ENCODE results near the gene KBTBD12. TPM values are rescaled to one million over a fixed set of nuclear protein-coding genes. Genes with fewer than 3 reads are reported as not detected.

Gene KBTBD12
- total and polyA plus RNA-seq, 10 of the 15 experiments (the other 5 are each of a cell fraction or from before 2014, with no cell fraction given): 0.01 to 0.11 TPM; not detected in 8

- H2AFZ ChIP-seq (ENCODE audit: control insufficient read depth, low read depth, low read length): no peak overlapping the region
- no peak overlapping the region for H3K4me3 ChIP-seq
- H4K20me1 ChIP-seq (ENCODE audit: control insufficient read depth, insufficient read depth): no peaks in the 10 kb centered on the region
- no peaks in the 10 kb centered on the region for H3K79me2 ChIP-seq (ENCODE audit: control insufficient read depth, insufficient read depth, low read length)
- ChIA-PET POLR2A (no interaction called here), RAD21 (ENCODE audit: unreplicated experiment) (no interaction called here), CTCF (no interaction called here), SMC1A (ENCODE audit: uncharacterized antibody, unreplicated experiment) (no interaction called here)
- WGBS (ENCODE audit: insufficient coverage, insufficient replicate concordance, low lambda C conversion rate, missing lambda C conversion rate): 29% methylated on average over 10 of the region's 11 CpGs
- H3K9me3 ChIP-seq (replicated peaks; ENCODE audit: control insufficient read depth, insufficient read depth, low read length): no peaks in the 10 kb centered on the region
- ATAC-seq (no peak), DNase-seq (ENCODE audit: low read depth, low spot score) (no peak), FAIRE-seq (no peak)
- in situ Hi-C loops (cut with MboI): no loop called here
- no peaks in the 10 kb centered on the region for H3K4me1 ChIP-seq (ENCODE audit: control insufficient read depth, insufficient read depth, low read length)
- no peak overlapping the region for H3K27ac ChIP-seq (ENCODE audit: control insufficient read depth, insufficient read depth)
- no peak overlapping the region for H3K4me2 ChIP-seq (ENCODE audit: control insufficient read depth, insufficient read depth)
- no TSS peak for BruUV-seq (replicated peaks)
- H3K36me3 ChIP-seq (ENCODE audit: control insufficient read depth in 2 of 2, insufficient read depth in 2 of 2, low read length in 1 of 2): no peaks in the 10 kb centered on the region
- peaks cover 0 to 1% of the 10 kb centered on the region in 2 experiments; a peak in 1 of 4 replicates for H3K27me3 ChIP-seq (replicated peaks in 1 of 2; ENCODE audit: control insufficient read depth in 2 of 2, insufficient read depth in 2 of 2, low read length in 1 of 2)
- TF ChIP-seq CEBPZ (IDR thresholded peaks at IDR 0.05; ENCODE audit: low read depth, low read length): no peak
- no peak overlapping the region for H3K9ac ChIP-seq (ENCODE audit: control insufficient read depth, insufficient read depth, low read length)
- intact Hi-C loops (cut with micrococcal nuclease; ENCODE audit: unreplicated experiment): no loop called here
Measured at GRCh38 chr3:128007033-128007424, 92.0 kb downstream of the KBTBD12 start.

- no peaks in the 10 kb centered on the region for H3K27me3 ChIP-seq (replicated peaks in 1 of 2; ENCODE audit: control insufficient read depth in 2 of 2, insufficient read depth in 2 of 2, low read length in 1 of 2)
- ChIA-PET SMC1A (ENCODE audit: uncharacterized antibody, unreplicated experiment) (no interaction called here), RAD21 (ENCODE audit: unreplicated experiment) (no interaction called here), CTCF (interaction anchor here (0.8 to 1.7 kb wide), 2 partner anchors 18 to 123 kb away, joined by 3 read pairs; no protein-coding TSS in a partner anchor), POLR2A (no interaction called here)
- H3K36me3 ChIP-seq (ENCODE audit: control insufficient read depth in 2 of 2, insufficient read depth in 2 of 2, low read length in 1 of 2): no peaks in the 10 kb centered on the region
- no peak overlapping the region for H2AFZ ChIP-seq (ENCODE audit: control insufficient read depth, low read depth, low read length)
- H3K4me1 ChIP-seq (ENCODE audit: control insufficient read depth, insufficient read depth, low read length): no peaks in the 10 kb centered on the region
- H3K4me3 ChIP-seq: no peak overlapping the region
- DNase-seq (ENCODE audit: low read depth, low spot score) (no peak), FAIRE-seq (no peak), ATAC-seq (no peak)
- H3K9ac ChIP-seq (ENCODE audit: control insufficient read depth, insufficient read depth, low read length): no peak overlapping the region
- WGBS (ENCODE audit: insufficient coverage, insufficient replicate concordance, low lambda C conversion rate, missing lambda C conversion rate): 64% methylated on average over 12 of the region's 12 CpGs
- H3K79me2 ChIP-seq (ENCODE audit: control insufficient read depth, insufficient read depth, low read length): no peaks in the 10 kb centered on the region
- no peaks in the 10 kb centered on the region for H4K20me1 ChIP-seq (ENCODE audit: control insufficient read depth, insufficient read depth)
- no peaks in the 10 kb centered on the region for H3K9me3 ChIP-seq (replicated peaks; ENCODE audit: control insufficient read depth, insufficient read depth, low read length)
- no peak overlapping the region for H3K4me2 ChIP-seq (ENCODE audit: control insufficient read depth, insufficient read depth)
- H3K27ac ChIP-seq (ENCODE audit: control insufficient read depth, insufficient read depth): no peak overlapping the region
- intact Hi-C loops (cut with micrococcal nuclease; ENCODE audit: unreplicated experiment) (no loop called here), in situ Hi-C loops (cut with MboI) (no loop called here)
- no TSS peak for BruUV-seq (replicated peaks)
- TF ChIP-seq JUND (IDR thresholded peaks at IDR 0.05; ENCODE audit: low read depth, low read length) (no peak), MTA3 (IDR thresholded peaks at IDR 0.05; ENCODE audit: borderline replicate concordance, low read length) (no peak), MLLT1 (IDR thresholded peaks at IDR 0.05) (no peak), ZNF384 (IDR thresholded peaks at IDR 0.05; ENCODE audit: borderline replicate concordance, low read depth, low read length) (no peak), SIN3A (IDR thresholded peaks at IDR 0.05; ENCODE audit: low read depth, low read length) (no peak), NFIC (IDR thresholded peaks at IDR 0.05; ENCODE audit: low read depth, low read length) (no peak), MTA2 (IDR thresholded peaks at IDR 0.05; ENCODE audit: low read depth) (no peak), SKIL (IDR thresholded peaks at IDR 0.05; ENCODE audit: low read depth, poor library complexity, severe bottlenecking) (no peak)
Measured at GRCh38 chr3:128009952-128010846, 95.2 kb downstream of the KBTBD12 start.

All from GM12878 (cell line).